Duodenal mucosa (tissue), 2 donors: Measurements from ENCODE around the gene WAPL.

Experiments
- H3K27ac ChIP-seq: one replicate; pipeline ENCODE4 v1.7.0; 2013; ENCODE audit warnings: low read depth, low read length
- H3K27me3 ChIP-seq, 2 donors: one replicate each; pipeline ENCODE4 v1.7.0; 2013; ENCODE audit warnings: low read length in 2 of 2, control low read depth in 1 of 2; ENCODE audit not compliant: insufficient read depth in 2 of 2, control insufficient read depth in 1 of 2
- H3K36me3 ChIP-seq, 2 donors: one replicate each; pipeline ENCODE4 v1.7.0; 2013; ENCODE audit warnings: low read length in 2 of 2, control low read depth in 1 of 2; ENCODE audit not compliant: insufficient read depth in 2 of 2, control insufficient read depth in 1 of 2
- H3K4me1 ChIP-seq, 2 donors: one replicate each; pipeline ENCODE4 v1.7.0; 2013; ENCODE audit warnings: low read length in 2 of 2, control low read depth in 1 of 2; ENCODE audit not compliant: insufficient read depth in 2 of 2, control insufficient read depth in 1 of 2
- H3K4me3 ChIP-seq, 2 donors: one replicate each; pipeline ENCODE4 v1.7.0; 2013; ENCODE audit warnings: low read length in 2 of 2, low read depth in 1 of 2
- H3K9ac ChIP-seq, 2 donors: one replicate each; pipeline ENCODE4 v1.7.0; 2013; ENCODE audit warnings: low read length in 2 of 2, low read depth in 1 of 2
- H3K9me3 ChIP-seq, 2 donors: one replicate each; pipeline ENCODE4 v1.7.0; 2013; ENCODE audit warnings: low read length in 2 of 2, control low read depth in 1 of 2; ENCODE audit not compliant: control insufficient read depth in 1 of 2

WAPL gene

DNA sequence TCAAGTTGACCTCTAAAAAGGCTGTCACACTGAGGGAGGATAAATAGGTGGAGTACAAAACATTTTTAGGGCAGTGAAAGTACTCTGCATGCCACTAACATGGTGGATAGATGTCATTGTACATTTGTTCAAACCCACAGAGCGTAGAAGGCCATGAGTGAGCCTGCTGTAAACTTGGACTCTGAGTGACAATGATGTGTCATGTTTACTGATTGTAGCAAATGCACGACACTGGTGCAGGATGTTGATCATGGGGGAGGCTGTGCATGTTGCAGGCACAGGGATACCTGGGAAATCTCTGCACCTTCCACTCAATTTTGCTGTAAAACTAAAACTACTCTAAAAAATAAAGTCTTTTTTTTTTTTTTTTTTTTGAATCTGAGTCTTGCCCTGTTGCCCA is 102.5 kb downstream of the WAPL start:
- H3K4me3 ChIP-seq = no peak overlapping the region
- H3K27me3 ChIP-seq = no peaks in the 10 kb centered on the region
- no peaks in the 10 kb centered on the region for H3K9me3 ChIP-seq
- H3K4me1 ChIP-seq = peaks cover 6 to 9% of the 10 kb centered on the region in 2 donors
- no peak overlapping the region for H3K27ac ChIP-seq
- H3K9ac ChIP-seq = no peak overlapping the region
- no peaks in the 10 kb centered on the region for H3K36me3 ChIP-seq

DNA sequence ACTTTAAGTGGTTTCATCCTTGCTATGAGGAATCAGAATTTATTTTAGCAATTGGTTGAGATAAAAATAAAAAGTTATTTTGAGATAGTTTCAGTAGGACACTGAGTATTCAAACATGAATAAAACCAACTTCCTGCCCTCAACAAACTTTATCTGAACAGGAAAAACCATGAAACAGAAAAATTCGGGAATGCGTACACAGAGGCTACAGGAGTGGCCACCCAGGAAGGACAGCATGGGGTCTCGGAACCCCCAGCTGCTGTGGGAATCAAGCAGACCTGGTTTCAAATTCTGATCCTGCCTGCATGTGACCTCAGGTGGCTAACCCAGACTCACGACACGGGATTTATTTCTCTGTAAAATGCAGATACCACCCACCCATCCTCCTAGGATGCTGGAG is 106.0 kb downstream of the WAPL start:
- Histone ChIP-seq H3K4me3 (peak overlapping the region in 1 of 2 donors; percentile 12), H3K4me1 (peaks cover 31 to 35% of the 10 kb centered on the region in 2 donors), H3K36me3 (no peaks in the 10 kb centered on the region), H3K9me3 (peaks cover 0 to 5% of the 10 kb centered on the region in 2 donors), H3K27ac (peak overlapping the region; percentile 36), H3K27me3 (no peaks in the 10 kb centered on the region), H3K9ac (peak overlapping the region in 1 of 2 donors; percentile 32)

DNA sequence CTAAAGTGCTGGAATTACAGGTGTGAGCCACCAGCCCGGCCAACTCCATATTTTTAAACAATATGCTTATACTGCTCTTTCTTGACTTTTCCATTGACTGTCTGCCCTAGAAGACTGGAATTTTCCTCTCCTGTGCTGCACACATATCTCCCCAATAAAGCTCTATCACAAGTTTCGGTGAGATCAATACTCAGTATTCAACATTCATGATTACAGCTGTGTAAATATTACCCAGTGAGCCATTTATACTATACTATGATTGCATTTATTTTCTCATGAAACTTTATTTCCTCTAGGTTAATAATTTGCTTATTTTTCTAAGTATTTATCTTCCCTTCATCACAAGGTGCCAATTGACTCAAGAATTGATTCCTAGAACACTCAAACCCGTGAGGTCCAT is 106.5 kb downstream of the WAPL start:
- H3K27ac ChIP-seq = no peak overlapping the region
- no peak overlapping the region for H3K9ac ChIP-seq
- peaks cover 0 to 5% of the 10 kb centered on the region in 2 donors for H3K9me3 ChIP-seq
- H3K36me3 ChIP-seq = no peaks in the 10 kb centered on the region
- H3K4me1 ChIP-seq = peaks cover 33 to 38% of the 10 kb centered on the region in 2 donors
- H3K27me3 ChIP-seq = no peaks in the 10 kb centered on the region
- H3K4me3 ChIP-seq = peak overlapping the region in 1 of 2 donors; percentile 12

DNA sequence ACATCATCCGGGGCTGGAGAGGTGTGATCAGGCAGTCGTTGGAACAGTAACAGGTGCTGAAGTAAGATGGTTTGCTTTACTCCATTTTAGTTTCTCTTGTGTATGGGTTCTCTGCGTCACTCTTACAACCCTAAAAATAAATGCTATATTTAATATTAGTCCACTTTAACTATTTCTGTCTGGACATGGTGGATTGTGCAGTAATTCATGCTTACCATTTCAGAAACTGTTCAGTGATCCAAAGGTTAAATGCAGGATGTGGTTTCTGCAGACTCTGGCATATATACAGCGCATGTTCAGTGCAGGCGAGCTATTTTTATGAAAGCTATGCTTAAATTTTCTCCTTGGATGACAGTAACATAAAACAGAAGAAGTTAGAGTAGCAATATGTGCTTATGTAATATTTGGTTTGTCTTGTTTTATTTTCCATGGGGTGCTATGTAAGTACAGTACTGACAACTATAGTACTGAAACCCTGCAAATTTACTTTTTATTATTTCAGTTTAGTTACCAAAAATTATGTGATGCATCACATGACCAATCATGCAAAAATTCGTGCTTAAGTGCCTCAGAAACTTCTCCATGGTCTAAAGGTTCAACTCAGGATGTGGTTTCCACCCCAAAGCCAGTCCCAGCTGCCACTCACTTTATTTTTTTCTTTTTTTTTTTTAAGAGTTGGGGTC is 108.4 kb downstream of the WAPL start:
- Histone ChIP-seq H3K9me3 (peaks cover 0 to 5% of the 10 kb centered on the region in 2 donors), H3K9ac (no peak overlapping the region), H3K36me3 (no peaks in the 10 kb centered on the region), H3K27ac (no peak overlapping the region), H3K4me1 (peaks cover 33 to 38% of the 10 kb centered on the region in 2 donors), H3K27me3 (no peaks in the 10 kb centered on the region), H3K4me3 (peak overlapping the region in 1 of 2 donors; percentile 30)

DNA sequence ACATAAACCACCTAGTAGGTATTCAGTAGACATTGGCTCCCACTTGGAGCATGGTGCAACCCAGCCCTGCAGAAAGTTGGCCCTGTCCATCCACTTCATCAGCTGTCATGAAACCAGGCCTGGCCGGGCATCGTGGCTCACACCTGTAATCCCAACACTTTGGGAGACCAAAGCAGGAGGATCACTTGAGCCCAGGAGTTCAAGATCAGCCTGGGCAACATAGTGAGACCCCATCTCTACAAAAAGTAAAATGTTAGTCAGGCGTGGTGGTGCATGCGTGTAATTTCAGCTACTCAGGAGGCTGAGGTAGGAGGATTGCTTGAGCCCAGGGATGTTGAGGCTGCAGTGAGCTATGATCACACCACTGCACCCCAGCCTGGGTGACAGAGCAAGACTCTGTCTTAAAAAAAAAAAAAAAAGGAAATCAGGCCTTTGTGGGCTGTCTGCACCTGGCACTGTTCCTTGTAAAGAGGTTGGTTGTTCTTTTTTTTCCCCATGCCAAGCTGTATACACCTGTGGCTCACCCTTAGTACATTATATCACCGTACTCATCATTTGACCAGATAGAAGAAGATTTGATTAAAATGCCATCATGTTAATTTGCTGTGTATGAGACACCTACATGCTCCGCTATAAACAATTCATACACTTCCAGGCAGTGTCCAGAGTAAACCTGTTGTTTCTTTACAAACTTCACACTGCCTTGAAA is 109.6 kb downstream of the WAPL start:
- no peak overlapping the region for H3K4me3 ChIP-seq
- H3K9me3 ChIP-seq = peaks cover 0 to 5% of the 10 kb centered on the region in 2 donors
- H3K4me1 ChIP-seq = peaks cover 33 to 38% of the 10 kb centered on the region in 2 donors
- H3K27ac ChIP-seq = peak overlapping the region; percentile 65
- H3K36me3 ChIP-seq = no peaks in the 10 kb centered on the region
- peak overlapping the region in 1 of 2 donors; percentile 10 for H3K9ac ChIP-seq
- no peaks in the 10 kb centered on the region for H3K27me3 ChIP-seq

DNA sequence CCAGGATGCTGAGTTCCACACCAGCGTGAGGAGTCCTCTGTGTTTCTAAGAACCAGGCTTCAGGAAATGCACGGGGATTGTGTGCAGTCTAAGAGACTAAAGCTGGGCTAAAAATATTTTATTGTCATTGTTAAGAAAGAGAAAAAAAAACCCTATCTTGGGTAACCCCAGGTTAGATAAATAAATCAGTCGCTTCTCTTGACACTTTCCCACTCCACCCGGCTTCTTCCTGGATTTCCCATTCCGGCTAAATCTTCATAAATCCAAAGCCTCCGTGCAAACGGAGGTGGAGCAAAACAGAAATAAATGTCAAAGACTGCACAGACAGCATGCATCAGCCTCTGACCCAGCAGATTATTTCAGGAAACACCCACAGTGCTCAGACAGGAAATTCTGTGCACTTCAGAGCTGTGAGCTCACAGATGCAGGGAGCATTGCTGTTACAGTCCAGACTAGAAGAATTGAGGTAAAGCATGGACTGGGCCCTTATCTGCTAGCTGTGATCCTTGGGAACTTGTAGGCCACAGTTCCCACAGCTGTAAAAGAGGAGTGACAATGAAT is 110.2 kb downstream of the WAPL start:
- Histone ChIP-seq H3K36me3 (no peaks in the 10 kb centered on the region), H3K9me3 (peaks cover 0 to 5% of the 10 kb centered on the region in 2 donors)

DNA sequence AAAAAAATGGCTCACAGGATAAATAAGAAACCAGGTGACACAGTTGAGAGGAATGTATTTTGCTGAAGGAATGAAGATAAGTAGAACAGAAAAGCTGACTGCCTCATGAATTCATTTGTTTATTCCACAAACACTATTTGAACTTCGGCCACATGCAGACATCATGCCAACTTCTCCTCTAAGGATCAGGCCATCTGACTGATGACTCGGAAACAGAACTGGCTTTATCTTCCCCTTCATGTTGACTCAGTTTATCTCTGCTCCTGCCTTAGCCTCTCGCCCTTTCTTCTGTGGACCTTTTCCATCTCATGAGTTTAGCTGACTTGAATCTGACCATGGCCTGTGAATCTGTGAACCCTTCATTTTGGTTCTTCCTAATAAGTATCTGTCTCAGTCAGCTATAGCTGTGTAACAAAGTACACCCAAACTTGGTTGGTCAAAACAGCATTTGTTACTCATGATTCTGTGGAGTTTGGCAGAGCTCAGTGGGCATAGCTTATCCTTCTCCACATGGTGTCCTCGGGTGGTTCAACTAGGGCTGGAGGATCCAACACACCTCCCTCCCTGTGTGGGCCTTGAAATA is 111.0 kb downstream of the WAPL start:
- Histone ChIP-seq H3K4me1 (peaks cover 26 to 33% of the 10 kb centered on the region in 2 donors), H3K27ac (no peak overlapping the region), H3K4me3 (no peak overlapping the region), H3K36me3 (no peaks in the 10 kb centered on the region), H3K9me3 (peaks cover 0 to 5% of the 10 kb centered on the region in 2 donors), H3K9ac (peak overlapping the region in 1 of 2 donors; percentile 27), H3K27me3 (no peaks in the 10 kb centered on the region)

More for the DNA sequence above, 110.2 kb downstream of the WAPL start:
- Histone ChIP-seq H3K4me1 (peaks cover 33 to 38% of the 10 kb centered on the region in 2 donors), H3K4me3 (no peak overlapping the region), H3K27ac (peak overlapping the region; percentile 65), H3K27me3 (no peaks in the 10 kb centered on the region), H3K9ac (peak overlapping the region; percentile 10 to 27)

DNA sequence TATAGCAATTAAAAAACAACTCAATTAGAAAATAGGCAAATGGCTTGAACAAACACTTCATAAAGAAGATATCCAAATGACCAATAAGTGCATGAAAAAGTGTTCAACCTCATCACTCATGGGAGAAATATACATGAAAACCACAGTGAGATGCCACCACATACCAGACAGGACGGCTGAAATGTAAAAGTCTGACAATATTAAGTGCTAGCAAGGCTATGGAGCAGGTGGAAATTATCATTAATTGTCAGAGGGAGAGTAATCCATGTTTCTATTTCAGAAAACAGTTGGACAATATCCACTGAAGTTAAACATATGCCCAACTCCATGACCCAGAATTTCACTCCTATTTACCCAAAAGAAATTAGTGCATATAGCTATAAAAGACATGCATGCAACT is 112.4 kb downstream of the WAPL start:
- Histone ChIP-seq H3K9ac (no peak overlapping the region), H3K27ac (no peak overlapping the region), H3K4me3 (no peak overlapping the region), H3K4me1 (peaks cover 24 to 32% of the 10 kb centered on the region in 2 donors), H3K36me3 (no peaks in the 10 kb centered on the region), H3K9me3 (peaks cover 0 to 5% of the 10 kb centered on the region in 2 donors), H3K27me3 (no peaks in the 10 kb centered on the region)

DNA sequence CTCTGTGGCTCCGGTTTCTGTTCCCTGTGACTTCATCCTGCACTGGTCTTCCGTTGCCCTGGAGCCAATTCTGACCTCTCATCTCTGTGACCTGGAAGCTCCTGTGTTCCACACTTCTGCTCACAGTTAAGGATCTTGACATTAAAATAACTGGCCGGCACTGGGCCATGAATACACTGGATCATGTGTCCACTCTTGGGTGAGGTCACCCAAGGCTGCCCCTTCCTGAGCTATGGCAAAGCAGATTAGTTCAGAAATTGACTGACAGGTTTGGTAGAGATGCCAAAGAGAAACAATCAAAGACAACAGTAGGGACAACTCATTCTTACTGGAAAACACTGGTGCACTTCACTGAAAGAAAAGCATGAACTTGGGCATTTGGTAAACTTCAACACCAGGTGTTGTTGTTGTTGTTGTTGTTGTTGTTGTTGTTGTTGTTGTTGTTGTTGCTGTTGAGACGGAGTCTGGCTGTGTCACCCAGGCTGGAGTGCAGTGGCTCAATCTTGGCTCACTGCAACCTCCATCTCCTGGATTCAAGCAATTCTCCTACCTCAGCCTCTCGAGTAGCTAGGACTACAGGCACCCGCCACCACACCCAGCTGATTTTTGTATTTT is 118.3 kb downstream of the WAPL start:
- Histone ChIP-seq H3K4me1 (peaks cover 19 to 20% of the 10 kb centered on the region in 2 donors), H3K36me3 (no peaks in the 10 kb centered on the region), H3K9ac (no peak overlapping the region), H3K9me3 (no peaks in the 10 kb centered on the region), H3K27me3 (no peaks in the 10 kb centered on the region), H3K4me3 (no peak overlapping the region), H3K27ac (no peak overlapping the region)
